Fibroblast of villous mesenchyme (primary cell): ENCODE measurements around the gene CARD8. TPM values are rescaled to one million over a fixed set of nuclear protein-coding genes. Genes with fewer than 3 reads are reported as not detected.
"Not testable (repeated sequence)": the region's sequence is repeated elsewhere in the genome, so short reads cannot be mapped to it uniquely, and the experiment has no call there.

Experiments used
- DNase-seq: peaks from one replicate; pipeline ENCODE4 v3.0.0-alpha.2; 2010; ENCODE audit warnings: low read depth
- H3K4me3 ChIP-seq: 2 replicates; pipeline ENCODE4 v1.5.1; 2011; ENCODE audit warnings: low read depth, mild to moderate bottlenecking, low read length
- CTCF ChIP-seq: IDR thresholded peaks from 2 replicates; pipeline ENCODE4 v1.5.1; 2012; ENCODE audit warnings: low read depth, mild to moderate bottlenecking, low read length; ENCODE audit not compliant: insufficient read depth
- total RNA-seq: library from RNA; depleted of rRNA; stranded (reverse); fragments of >200 nt; gene quantifications from 2 replicates; pipeline ENCODE4 v1.2.3, GENCODE V29; 2012

Gene CARD8
- total RNA-seq, 1 donor = 21.2 TPM

GRCh38 chr19:48284896-48285295 is 29.2 kb upstream of the CARD8 start:
- DNase-seq = peak; percentile 43
- no peak overlapping the region for H3K4me3 ChIP-seq
- no peak for TF ChIP-seq CTCF

- DNase-seq = peak; percentile 72
- H3K4me3 ChIP-seq = no peak overlapping the region
- TF ChIP-seq CTCF = no peak
These were observed 28.2 kb upstream of the CARD8 start for GRCh38 chr19:48283908-48284307.

- no peak for DNase-seq
- no peak overlapping the region for H3K4me3 ChIP-seq
- no peak for TF ChIP-seq CTCF
These were observed 24.0 kb upstream of the CARD8 start for GRCh38 chr19:48279747-48280146.

GRCh38 chr19:48274938-48275337 is 19.2 kb upstream of the CARD8 start:
- H3K4me3 ChIP-seq = no peak overlapping the region
- no peak for TF ChIP-seq CTCF
- DNase-seq = no peak

GRCh38 chr19:48274173-48274572 is 18.5 kb upstream of the CARD8 start:
- peak; percentile 67 for DNase-seq
- no peak overlapping the region for H3K4me3 ChIP-seq
- TF ChIP-seq CTCF = no peak

- TF ChIP-seq CTCF = no peak
- DNase-seq = peak; percentile 67
These were observed 15.9 kb upstream of the CARD8 start for GRCh38 chr19:48271531-48272151.

GRCh38 chr19:48269617-48270026 is 13.9 kb upstream of the CARD8 start:
- not testable (repeated sequence) for DNase-seq, H3K4me3 ChIP-seq

More at GRCh38 chr19:48271531-48272151, 15.9 kb upstream of the CARD8 start:
- H3K4me3 ChIP-seq = peak overlapping the region; percentile 58

- H3K4me3 ChIP-seq, DNase-seq: not testable (repeated sequence)
These were observed 9.6 kb upstream of the CARD8 start for GRCh38 chr19:48265326-48265725.

- H3K4me3 ChIP-seq = peak overlapping the region; percentile 60
- not testable (repeated sequence) for DNase-seq
These were observed 4.6 kb upstream of the CARD8 start for GRCh38 chr19:48260359-48260714.

GRCh38 chr19:48258992-48259391 is 3.3 kb upstream of the CARD8 start:
- H3K4me3 ChIP-seq, DNase-seq: not testable (repeated sequence)
